Gastrocnemius medialis (tissue), 4 donors: ENCODE results near the gene AARSD1. TPM values are rescaled to one million over a fixed set of nuclear protein-coding genes. Genes with fewer than 3 reads are reported as not detected.
"Not testable (repeated sequence)": the region's sequence is repeated elsewhere in the genome, so short reads cannot be mapped to it uniquely, and the experiment has no call there.

ENCODE experiments used
- ATAC-seq, 2 donors: fragments of 150-250 bp; one replicate each; pipeline ENCODE4 v1.9.1; 2016
- DNase-seq, 2 donors: peaks; one replicate each; pipeline ENCODE4 v3.0.0-alpha.2; 2019
- H3K27ac ChIP-seq, 4 donors: fragments of 200-600 bp; sonication (generic); 1 replicate in 1 of 4; 2 replicates in 3 of 4; pipeline ENCODE4 v1.5.1; 2016 to 2018; ENCODE audit warnings: mild to moderate bottlenecking in 2 of 4, moderate library complexity in 1 of 4
- H3K27me3 ChIP-seq, 3 donors: fragments of 200-600 bp; sonication (generic) in 2 of 3; 1 replicate in 1 of 3; 2 replicates in 2 of 3; pipeline versions ENCODE4 v1.5.1 to v1.6.0; 2016 to 2019; ENCODE audit warnings: mild to moderate bottlenecking in 1 of 3, moderate library complexity in 1 of 3
- H3K36me3 ChIP-seq, 2 donors: fragments of 200-600 bp; sonication (generic) in 1 of 2; one replicate each; pipeline ENCODE4 v1.5.1; 2017 to 2018
- H3K4me1 ChIP-seq, 2 donors: fragments of 200-600 bp; sonication (generic) in 1 of 2; one replicate each; pipeline ENCODE4 v1.5.1; 2016 to 2017; ENCODE audit warnings: mild to moderate bottlenecking in 2 of 2
- H3K4me3 ChIP-seq, 4 donors: fragments of 200-600 bp; sonication (generic) in 3 of 4; 1 replicate in 1 of 4; 2 replicates in 3 of 4; pipeline ENCODE4 v1.5.1; 2016 to 2019; ENCODE audit warnings: mild to moderate bottlenecking in 2 of 4
- H3K9me3 ChIP-seq, 3 donors: fragments of 200-600 bp; sonication (generic) in 2 of 3; 1 replicate in 1 of 3; 2 replicates in 2 of 3; pipeline ENCODE4 v1.5.1; 2016 to 2019
- POLR2A ChIP-seq, 2 donors: fragments of 450-650 bp; IDR thresholded peaks; one replicate each; pipeline ENCODE4 v1.6.1; 2017; ENCODE audit warnings: antibody characterized with exemption in 2 of 2, mild to moderate bottlenecking in 2 of 2, moderate library complexity in 2 of 2
- in situ Hi-C, 4 donors: fragments of 200-750 bp; cut with MboI; loops; one replicate each; pipeline versions ENCODE4 v1.15.0 to v1.8.0; 2017; ENCODE audit warnings: low sequenced_read_pairs in 4 of 4
- intact Hi-C: fragments of 100-400 bp; cut with DNase I; formaldehyde crosslinking; loops from one replicate; pipeline ENCODE4 v1.15.1; 2023; ENCODE audit warnings: low total_unique reads
- total RNA-seq, 4 donors: library from RNA; depleted of rRNA; stranded (reverse); fragments of >200 nt; gene quantifications; one replicate each; pipeline versions ENCODE4 v1.1.0 to v1.2.3, GENCODE V29; 2016
- TF ChIP-seq, protein P1 (sequence below), 5 experiments: fragments of 450-650 bp in 3 of 5; fragments of 200-600 bp in 2 of 5; sonication (generic) in 2 of 5; IDR thresholded peaks in 4 of 5; conservative IDR thresholded peaks in 1 of 5; 1 replicate in 4 of 5; 2 replicates in 1 of 5; pipeline ENCODE4 v1.5.1; 2016 to 2019; ENCODE audit warnings: antibody characterized with exemption in 5 of 5, mild to moderate bottlenecking in 3 of 5, moderate library complexity in 3 of 5

AARSD1 gene
- total RNA-seq, 4 donors from 2014 or later: 21.4 to 30.1 (median 26.5) TPM

DNA sequence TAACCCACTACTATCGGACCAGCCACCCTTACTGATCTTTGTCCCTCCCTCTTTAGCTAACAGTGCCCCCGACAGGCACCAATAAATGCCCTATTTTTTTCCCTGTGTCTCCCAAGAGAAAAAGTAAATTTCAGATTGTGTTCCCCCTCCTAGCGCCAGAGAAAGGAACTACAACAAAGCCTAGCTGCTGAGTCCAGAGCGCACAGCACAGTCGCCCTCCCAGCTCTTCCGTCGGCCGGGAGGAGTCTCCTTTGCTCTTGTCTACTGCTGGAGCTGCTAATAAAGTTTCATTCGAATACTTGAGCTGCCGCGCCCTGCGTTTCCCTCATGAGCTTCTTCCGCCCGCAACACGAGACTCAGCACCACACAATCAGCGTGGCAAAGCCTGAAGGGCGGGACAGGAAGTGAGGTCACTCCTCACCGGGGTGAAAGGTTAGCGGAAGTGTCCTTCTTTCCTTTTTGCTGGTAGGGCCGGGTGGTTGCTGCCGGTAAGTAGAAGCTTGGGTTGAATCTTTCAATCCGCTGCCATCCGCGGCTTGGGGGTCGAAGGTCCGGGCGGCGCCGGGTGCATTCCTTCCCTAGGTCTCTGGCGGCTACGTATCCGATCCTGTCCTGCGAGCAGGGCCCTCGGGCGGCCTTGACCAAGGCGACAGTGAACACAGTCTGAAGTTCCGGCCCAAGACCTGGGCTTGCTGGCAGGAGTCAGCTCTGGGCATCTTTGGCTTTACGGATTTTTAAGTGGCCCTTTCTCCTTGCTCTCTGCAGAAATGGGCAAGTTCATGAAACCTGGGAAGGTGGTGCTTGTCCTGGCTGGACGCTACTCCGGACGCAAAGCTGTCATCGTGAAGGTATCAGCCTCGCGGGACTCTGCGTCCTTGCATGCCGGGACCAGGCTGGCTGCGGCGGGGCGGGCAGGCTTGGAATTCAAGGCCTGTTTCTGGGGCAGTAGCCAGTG, 34.0 kb upstream of the AARSD1 start, which contains the start of gene RPL27:
Gene RPL27, plus strand, starts transcription at position 436 of the 955 bp plus-strand sequence. Its CDS starts 332 bp downstream, at position 768.
- no peaks in the 10 kb centered on the region for H3K9me3 ChIP-seq
- H3K4me1 ChIP-seq: peaks cover 16 to 18% of the 10 kb centered on the region in 2 donors
- H3K4me3 ChIP-seq: peak within 1 kb of the TSS; percentile 84 to 92 (median 88)
- H3K27me3 ChIP-seq: no peaks in the 10 kb centered on the region
- peak within 1 kb of the TSS; percentile 84 to 94 (median 91) for H3K27ac ChIP-seq
- TF ChIP-seq POLR2A (IDR thresholded peaks at IDR 0.05): peak; percentile 90 to 91
- TF ChIP-seq, protein P1, sequence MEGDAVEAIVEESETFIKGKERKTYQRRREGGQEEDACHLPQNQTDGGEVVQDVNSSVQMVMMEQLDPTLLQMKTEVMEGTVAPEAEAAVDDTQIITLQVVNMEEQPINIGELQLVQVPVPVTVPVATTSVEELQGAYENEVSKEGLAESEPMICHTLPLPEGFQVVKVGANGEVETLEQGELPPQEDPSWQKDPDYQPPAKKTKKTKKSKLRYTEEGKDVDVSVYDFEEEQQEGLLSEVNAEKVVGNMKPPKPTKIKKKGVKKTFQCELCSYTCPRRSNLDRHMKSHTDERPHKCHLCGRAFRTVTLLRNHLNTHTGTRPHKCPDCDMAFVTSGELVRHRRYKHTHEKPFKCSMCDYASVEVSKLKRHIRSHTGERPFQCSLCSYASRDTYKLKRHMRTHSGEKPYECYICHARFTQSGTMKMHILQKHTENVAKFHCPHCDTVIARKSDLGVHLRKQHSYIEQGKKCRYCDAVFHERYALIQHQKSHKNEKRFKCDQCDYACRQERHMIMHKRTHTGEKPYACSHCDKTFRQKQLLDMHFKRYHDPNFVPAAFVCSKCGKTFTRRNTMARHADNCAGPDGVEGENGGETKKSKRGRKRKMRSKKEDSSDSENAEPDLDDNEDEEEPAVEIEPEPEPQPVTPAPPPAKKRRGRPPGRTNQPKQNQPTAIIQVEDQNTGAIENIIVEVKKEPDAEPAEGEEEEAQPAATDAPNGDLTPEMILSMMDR (IDR thresholded peaks at IDR 0.05 in 4 of 5, conservative IDR thresholded peaks at IDR 0.05 in 1 of 5): peak; percentile 91 to 97 (median 93)
- peaks cover 2 to 44% of the 10 kb centered on the region in 2 donors for H3K36me3 ChIP-seq
- in situ Hi-C loops: no loop called here
- peak; percentile 98 to 99 for DNase-seq
- intact Hi-C loops: loop anchor here (1.0 to 10.0 kb wide), 5 partner anchors 18 to 317 kb away; partner anchors contain the start of genes NBR1, PSME3, PTGES3L and RUNDC1
- peak; percentile 99 for ATAC-seq

DNA sequence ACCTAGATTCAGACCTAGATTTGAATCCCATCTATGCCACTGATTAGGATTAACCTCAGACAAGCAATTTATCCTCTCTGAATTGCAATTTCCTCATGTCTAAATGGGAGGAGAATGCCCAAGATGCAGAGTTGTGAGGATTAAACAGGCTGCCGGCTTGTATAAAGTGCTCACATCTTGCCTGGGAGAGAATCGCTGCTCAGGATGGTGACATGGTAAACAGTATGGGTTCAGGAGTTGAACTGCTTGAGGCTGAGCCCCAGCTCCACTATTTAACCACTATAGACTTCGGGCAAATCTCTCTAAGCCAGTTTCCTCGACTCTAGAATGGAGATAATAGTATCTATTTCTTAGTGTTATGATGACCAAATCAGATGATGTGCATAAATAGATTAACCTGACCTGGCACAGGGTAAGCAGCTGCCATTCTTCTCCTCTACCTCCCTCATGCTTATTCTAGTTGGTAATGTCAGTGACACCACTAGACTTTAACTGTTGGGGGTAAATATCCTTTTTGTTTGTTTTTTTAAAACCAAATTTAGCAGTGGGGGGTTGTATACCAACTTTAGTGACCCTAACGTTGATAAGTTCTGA, 33.2 kb upstream of the AARSD1 start:
- in situ Hi-C loops (no loop called here), intact Hi-C loops (loop anchor here (5.0 to 10.0 kb wide), 3 partner anchors 165 to 317 kb away; partner anchors contain the start of genes NBR1 and PSME3)
- Histone ChIP-seq H3K27me3 (no peaks in the 10 kb centered on the region), H3K36me3 (peaks cover 0 to 44% of the 10 kb centered on the region in 2 donors), H3K4me1 (peaks cover 16 to 18% of the 10 kb centered on the region in 2 donors), H3K27ac (peak overlapping the region; percentile 84 to 94 (median 91)), H3K9me3 (no peaks in the 10 kb centered on the region), H3K4me3 (peak overlapping the region; percentile 42 to 89 (median 68))
- ATAC-seq (no peak), DNase-seq (no peak)
- TF ChIP-seq, protein P1 (IDR thresholded peaks at IDR 0.05 in 4 of 5, conservative IDR thresholded peaks at IDR 0.05 in 1 of 5): no peak
- TF ChIP-seq POLR2A (IDR thresholded peaks at IDR 0.05): no peak

DNA sequence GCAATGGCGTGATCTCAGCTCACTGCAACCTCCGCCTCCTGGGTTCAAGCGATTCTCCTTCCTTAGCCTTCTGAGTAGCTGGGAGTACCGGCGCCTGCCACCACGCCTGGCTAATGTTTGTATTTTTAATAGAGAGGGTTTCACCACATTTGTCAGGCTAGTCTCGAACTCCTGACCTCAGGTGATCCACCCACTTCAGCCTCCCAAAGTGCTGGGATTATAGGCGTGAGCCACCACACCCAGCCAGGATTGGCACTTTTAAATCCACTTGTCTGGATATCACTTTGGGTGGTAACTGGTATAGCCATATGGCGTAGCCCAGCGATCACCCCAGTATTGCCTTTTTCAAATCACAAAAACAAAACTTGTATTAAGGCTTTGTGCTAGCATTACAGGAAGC, 29.7 kb upstream of the AARSD1 start:
- H3K9me3 ChIP-seq, in situ Hi-C loops, H3K27ac ChIP-seq, H3K4me3 ChIP-seq, H3K4me1 ChIP-seq, H3K27me3 ChIP-seq, DNase-seq, ATAC-seq: not testable (repeated sequence)
- peaks cover 0 to 47% of the 10 kb centered on the region in 2 donors for H3K36me3 ChIP-seq
- intact Hi-C loops: loop anchor here (10.0 kb wide), 1 partner anchor 321 kb away; no protein-coding TSS in a partner anchor

DNA sequence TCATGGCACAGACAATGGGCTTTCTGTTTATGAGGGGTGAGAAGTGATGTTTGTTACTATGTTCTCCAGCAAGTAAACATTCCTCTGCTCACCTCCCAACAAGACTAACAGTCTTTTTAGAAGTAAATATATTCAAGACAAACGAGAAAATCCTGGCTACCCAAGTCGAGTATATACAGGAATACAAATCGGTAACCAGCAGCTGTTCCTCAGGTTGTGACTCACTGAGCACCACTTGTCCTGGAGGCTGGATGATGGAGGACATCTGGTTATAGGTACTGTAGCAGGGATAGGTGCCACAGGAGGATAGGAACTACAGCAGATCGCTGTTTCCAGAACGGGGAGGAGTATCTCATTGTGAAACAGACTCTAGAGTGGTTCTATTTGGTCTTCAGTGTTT, 28.6 kb upstream of the AARSD1 start:
- peaks cover 6% of the 10 kb centered on the region in 2 donors for H3K4me1 ChIP-seq
- no peaks in the 10 kb centered on the region for H3K9me3 ChIP-seq
- DNase-seq: no peak
- peaks cover 0 to 57% of the 10 kb centered on the region in 2 donors for H3K36me3 ChIP-seq
- in situ Hi-C loops (no loop called here), intact Hi-C loops (loop anchor here (10.0 kb wide), 1 partner anchor 322 kb away; no protein-coding TSS in a partner anchor)
- H3K27ac ChIP-seq: no peak overlapping the region
- no peak for ATAC-seq
- TF ChIP-seq, protein P1 (IDR thresholded peaks at IDR 0.05 in 4 of 5, conservative IDR thresholded peaks at IDR 0.05 in 1 of 5): no peak
- no peak for TF ChIP-seq POLR2A (IDR thresholded peaks at IDR 0.05)
- H3K27me3 ChIP-seq: no peaks in the 10 kb centered on the region
- no peak overlapping the region for H3K4me3 ChIP-seq
